Fibroblast of the aortic adventitia (primary cell): ENCODE results near the gene BRAP. TPM values are rescaled to one million over a fixed set of nuclear protein-coding genes. Genes with fewer than 3 reads are reported as not detected.
A peak's percentile ranks its signal among the peaks of the same experiment; 100 is the strongest.

Experiments
- DNase-seq: peaks from one replicate; pipeline ENCODE4 v3.0.0-alpha.2; 2010; ENCODE audit warnings: low read depth
- H3K4me3 ChIP-seq: 2 replicates; pipeline ENCODE4 v1.5.1; 2011; ENCODE audit warnings: low read depth, mild to moderate bottlenecking, control low read depth, low read length, moderate library complexity
- total RNA-seq: library from RNA; depleted of rRNA; stranded (reverse); fragments of >200 nt; gene quantifications from 2 replicates; pipeline ENCODE4 v1.2.3, GENCODE V29; 2012; ENCODE audit warnings: low replicate concordance
- TF ChIP-seq, protein P1 (sequence below): IDR thresholded peaks from 2 replicates; pipeline ENCODE4 v1.5.1; 2011; ENCODE audit warnings: mild to moderate bottlenecking, low read length, control low read depth, inconsistent platforms; ENCODE audit not compliant: insufficient read depth

BRAP gene
- total RNA-seq, 1 donor, result 18.3 TPM

DNA sequence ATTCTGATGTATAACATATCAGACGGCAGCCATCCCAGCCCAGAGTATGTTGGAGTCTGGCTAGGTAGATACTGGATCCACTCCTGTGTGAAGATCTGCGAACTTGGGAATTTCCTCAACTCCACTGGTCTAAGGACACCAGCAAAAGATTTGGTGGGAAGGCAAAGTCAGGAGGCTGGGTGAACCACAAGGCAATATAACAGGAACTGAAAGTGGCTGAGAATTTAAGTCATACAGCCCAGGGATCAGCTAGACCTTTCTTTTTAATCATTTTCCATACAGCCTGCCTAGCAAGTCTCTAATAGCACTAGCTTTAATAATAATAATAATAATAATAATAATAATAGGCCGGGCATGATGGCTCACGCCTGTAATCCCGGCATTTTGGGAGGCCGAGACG is 34.8 kb downstream of the BRAP start:
- no peak overlapping the region for H3K4me3 ChIP-seq
- DNase-seq, result no peak
- TF ChIP-seq, protein P1, sequence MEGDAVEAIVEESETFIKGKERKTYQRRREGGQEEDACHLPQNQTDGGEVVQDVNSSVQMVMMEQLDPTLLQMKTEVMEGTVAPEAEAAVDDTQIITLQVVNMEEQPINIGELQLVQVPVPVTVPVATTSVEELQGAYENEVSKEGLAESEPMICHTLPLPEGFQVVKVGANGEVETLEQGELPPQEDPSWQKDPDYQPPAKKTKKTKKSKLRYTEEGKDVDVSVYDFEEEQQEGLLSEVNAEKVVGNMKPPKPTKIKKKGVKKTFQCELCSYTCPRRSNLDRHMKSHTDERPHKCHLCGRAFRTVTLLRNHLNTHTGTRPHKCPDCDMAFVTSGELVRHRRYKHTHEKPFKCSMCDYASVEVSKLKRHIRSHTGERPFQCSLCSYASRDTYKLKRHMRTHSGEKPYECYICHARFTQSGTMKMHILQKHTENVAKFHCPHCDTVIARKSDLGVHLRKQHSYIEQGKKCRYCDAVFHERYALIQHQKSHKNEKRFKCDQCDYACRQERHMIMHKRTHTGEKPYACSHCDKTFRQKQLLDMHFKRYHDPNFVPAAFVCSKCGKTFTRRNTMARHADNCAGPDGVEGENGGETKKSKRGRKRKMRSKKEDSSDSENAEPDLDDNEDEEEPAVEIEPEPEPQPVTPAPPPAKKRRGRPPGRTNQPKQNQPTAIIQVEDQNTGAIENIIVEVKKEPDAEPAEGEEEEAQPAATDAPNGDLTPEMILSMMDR, result no peak

DNA sequence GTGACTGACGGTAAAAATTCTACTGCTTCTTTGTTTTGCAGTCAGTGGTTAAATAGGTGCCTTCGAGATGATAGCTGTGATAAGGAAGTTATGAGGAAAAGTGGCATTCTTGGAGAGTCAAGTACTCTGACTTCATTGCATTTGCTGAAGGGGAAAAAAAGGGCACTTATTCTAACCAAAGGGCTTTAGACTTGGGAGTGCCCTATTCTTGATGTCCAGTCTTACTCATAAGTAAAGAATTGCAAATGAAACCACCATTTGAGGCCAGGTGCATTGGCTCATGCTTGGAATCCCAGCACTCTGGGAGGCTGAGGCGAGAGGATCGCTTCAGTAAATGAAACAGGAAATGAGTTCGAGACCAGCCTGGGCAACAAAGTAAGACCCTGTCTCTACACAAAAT is 40.3 kb downstream of the BRAP start:
- no peak for DNase-seq
- TF ChIP-seq, protein P1, result no peak
- no peak overlapping the region for H3K4me3 ChIP-seq

DNA sequence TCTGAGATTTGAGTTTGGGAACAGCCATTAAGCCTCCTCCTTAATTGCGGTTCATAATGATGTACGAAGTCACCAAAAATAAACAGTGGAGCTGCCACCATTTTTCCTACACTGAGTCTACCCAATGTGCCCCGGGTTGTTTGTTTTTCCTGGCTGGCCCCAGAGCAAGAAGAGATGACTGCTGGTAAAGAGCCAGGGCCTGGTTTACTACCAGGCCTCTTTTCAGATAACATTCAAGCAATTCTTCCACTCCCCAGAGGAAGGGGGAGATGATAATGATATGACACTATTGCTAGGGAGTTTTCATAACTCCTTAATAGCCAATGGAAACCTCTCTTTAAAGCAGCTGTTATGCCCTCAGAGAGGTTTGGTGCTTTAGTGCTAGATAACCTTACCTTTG is 42.3 kb downstream of the BRAP start:
- no peak overlapping the region for H3K4me3 ChIP-seq
- DNase-seq, result peak; percentile 69
- TF ChIP-seq, protein P1, result no peak

DNA sequence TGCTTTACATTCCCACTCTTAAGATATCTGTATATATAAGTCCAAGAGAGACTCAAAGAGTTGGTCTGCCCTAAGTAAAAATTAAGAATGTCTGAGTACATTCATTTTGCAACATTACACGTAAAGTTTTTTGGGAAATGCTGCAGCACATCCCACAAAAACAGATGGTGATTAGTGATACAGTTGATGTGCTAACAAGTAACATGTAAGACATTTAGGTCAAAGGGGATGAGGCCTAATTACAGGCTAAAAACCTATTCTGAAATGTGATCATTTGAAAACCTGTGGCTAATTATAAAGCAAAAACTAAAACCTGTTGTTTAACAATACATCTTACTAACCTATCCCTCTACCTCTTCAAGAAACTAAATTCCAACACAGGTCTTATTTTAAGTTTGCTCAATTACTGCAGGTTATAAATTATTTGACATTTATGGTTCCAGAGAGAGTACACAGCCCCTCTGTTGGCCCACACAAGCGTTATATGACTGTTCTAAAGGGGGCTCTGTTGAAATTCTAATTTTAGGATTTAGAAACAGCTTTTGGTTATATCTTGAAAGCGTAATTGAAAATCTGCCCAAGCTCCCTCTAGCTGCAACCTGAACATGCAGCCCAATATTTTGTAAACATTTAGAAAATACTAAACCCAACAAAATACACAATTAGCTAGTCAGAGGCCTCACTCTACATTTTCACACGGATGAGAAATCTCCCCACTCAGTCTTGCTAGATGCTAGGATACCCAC is 42.9 kb downstream of the BRAP start:
- no peak overlapping the region for H3K4me3 ChIP-seq
- no peak for DNase-seq
- TF ChIP-seq, protein P1, result peak; percentile 22

DNA sequence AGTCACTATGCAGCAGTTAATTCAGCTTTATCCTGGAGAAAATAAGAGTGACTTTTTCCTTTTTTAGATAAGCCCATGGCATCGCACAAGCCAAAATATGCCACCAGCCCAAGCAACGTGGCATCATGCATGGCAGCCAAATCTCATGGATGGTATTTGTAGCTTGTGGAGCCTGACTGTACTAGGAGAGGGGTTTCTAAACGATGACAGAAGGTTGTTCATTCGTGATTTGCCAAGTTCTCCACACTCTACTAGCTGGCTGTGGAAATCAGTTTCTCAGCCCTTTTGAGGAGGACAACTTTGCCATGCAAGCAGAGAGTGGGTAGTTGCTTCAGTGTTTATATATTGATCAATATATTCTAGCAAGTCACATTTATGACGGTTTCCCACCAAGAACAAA is 45.2 kb downstream of the BRAP start:
- H3K4me3 ChIP-seq, result no peak overlapping the region
- TF ChIP-seq, protein P1, result no peak
- no peak for DNase-seq

DNA sequence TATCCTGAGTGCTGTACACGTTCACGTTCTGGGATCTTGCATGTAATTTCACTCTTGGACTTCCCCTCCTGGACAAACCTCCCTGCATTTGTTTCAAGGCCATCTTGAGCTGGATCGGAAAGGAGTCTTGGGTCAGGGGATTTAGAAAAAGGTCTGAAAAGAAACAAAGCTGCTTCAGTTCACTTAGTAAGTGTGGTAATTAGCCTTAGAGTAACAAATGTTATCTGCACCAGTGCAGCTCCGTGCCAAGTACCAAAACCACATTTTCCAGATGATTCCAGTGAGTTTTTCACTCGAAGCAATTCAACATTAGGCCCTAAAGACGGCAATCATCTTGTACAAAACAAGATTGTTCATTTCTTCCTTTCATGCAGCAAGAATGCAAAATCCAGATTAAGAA is 47.2 kb downstream of the BRAP start:
- DNase-seq, result peak; percentile 61
- TF ChIP-seq, protein P1, result no peak
- H3K4me3 ChIP-seq, result no peak overlapping the region
